HepG2 (cell line): ENCODE results near the gene GRK4. TPM values are rescaled to one million over a fixed set of nuclear protein-coding genes. Genes with fewer than 3 reads are reported as not detected.

ENCODE experiments used
- AKAP8 ChIP-seq: sonication (generic); formaldehyde crosslinking; IDR thresholded peaks from 2 replicates; pipeline ENCODE4 v1.5.1; 2020; ENCODE audit warnings: mild to moderate bottlenecking, missing genetic modification reagents
- ATF7 ChIP-seq, 2 experiments: fragments of 450-650 bp in 1 of 2; sonication (generic) in 1 of 2; formaldehyde crosslinking in 1 of 2; IDR thresholded peaks; 2 replicates each; pipeline versions ENCODE4 v1.4.0 to v1.6.1; 2016 to 2020; ENCODE audit warnings: antibody characterized with exemption in 1 of 2, mild to moderate bottlenecking in 1 of 2, missing genetic modification reagents in 1 of 2
- CEBPZ ChIP-seq: IDR thresholded peaks from 2 replicates; pipeline ENCODE4 v1.6.1; 2012; ENCODE audit warnings: low read length, improper control_type of control experiment
- FOXA1 ChIP-seq, 2 experiments: fragments of 450-650 bp in 1 of 2; sonication (generic) in 1 of 2; formaldehyde crosslinking in 1 of 2; IDR thresholded peaks; 2 replicates each; pipeline versions ENCODE4 v1.4.0 to v1.6.1; 2016 to 2020; ENCODE audit warnings: missing genetic modification reagents in 1 of 2
- FOXC1 ChIP-seq: sonication (generic); formaldehyde crosslinking; IDR thresholded peaks from 2 replicates; pipeline ENCODE4 v1.8.0; 2022; ENCODE audit warnings: mild to moderate bottlenecking, missing genetic modification reagents, borderline replicate concordance
- HNF4A ChIP-seq: sonication (generic); formaldehyde crosslinking; IDR thresholded peaks from 2 replicates; pipeline ENCODE4 v1.4.0; 2020; ENCODE audit warnings: missing genetic modification reagents
- IRF9 ChIP-seq: sonication (generic); formaldehyde crosslinking; IDR thresholded peaks from 2 replicates; pipeline ENCODE4 v1.8.0; 2022; ENCODE audit warnings: missing genetic modification reagents, mild to moderate bottlenecking, borderline replicate concordance
- MZF1 ChIP-seq: sonication (generic); formaldehyde crosslinking; IDR thresholded peaks from 2 replicates; pipeline ENCODE4 v1.8.1; 2023; ENCODE audit warnings: mild to moderate bottlenecking, missing genetic modification reagents, borderline replicate concordance
- NCOA1 ChIP-seq: sonication (generic); formaldehyde crosslinking; IDR thresholded peaks from 2 replicates; pipeline ENCODE4 v1.9.0; 2021; ENCODE audit warnings: missing genetic modification reagents
- NR1H2 ChIP-seq: sonication (generic); formaldehyde crosslinking; IDR thresholded peaks from 2 replicates; pipeline ENCODE4 v1.8.1; 2022; ENCODE audit warnings: low read depth, missing genetic modification reagents, borderline replicate concordance
- RAD21 ChIP-seq: fragments of 450-650 bp; formaldehyde crosslinking; IDR thresholded peaks from 2 replicates; pipeline ENCODE4 v1.5.0; 2020; ENCODE audit warnings: mild to moderate bottlenecking
- SALL1 ChIP-seq: sonication (generic); formaldehyde crosslinking; IDR thresholded peaks from 2 replicates; pipeline ENCODE4 v1.8.0; 2022; ENCODE audit warnings: mild to moderate bottlenecking, missing genetic modification reagents
- SIN3B ChIP-seq: fragments of 150-350 bp; IDR thresholded peaks from 2 replicates; pipeline ENCODE4 v1.6.1; 2014; ENCODE audit warnings: low read length
- TBP ChIP-seq: sonication (generic); formaldehyde crosslinking; IDR thresholded peaks from 2 replicates; pipeline ENCODE4 v1.5.0; 2020; ENCODE audit warnings: missing genetic modification reagents
- TERF1 ChIP-seq: sonication (generic); formaldehyde crosslinking; IDR thresholded peaks from 2 replicates; pipeline ENCODE4 v1.8.0; 2022; ENCODE audit warnings: mild to moderate bottlenecking, missing genetic modification reagents, moderate library complexity
- THAP11 ChIP-seq: IDR thresholded peaks from 2 replicates; pipeline ENCODE4 v1.6.1; 2016; ENCODE audit warnings: missing biosample characterization, missing genetic modification reagents
- ZFAT ChIP-seq: sonication (generic); formaldehyde crosslinking; conservative IDR thresholded peaks from 2 replicates; pipeline ENCODE4 v1.8.1; 2023; ENCODE audit warnings: missing genetic modification reagents, inconsistent platforms
- ZNF335 ChIP-seq: sonication (generic); formaldehyde crosslinking; IDR thresholded peaks from 2 replicates; pipeline ENCODE4 v1.4.0; 2020; ENCODE audit warnings: missing genetic modification reagents
- ZNF383 ChIP-seq: sonication (generic); formaldehyde crosslinking; IDR thresholded peaks from 2 replicates; pipeline ENCODE4 v1.4.0; 2020; ENCODE audit warnings: missing genetic modification reagents, mild to moderate bottlenecking, borderline replicate concordance
- ZSCAN21 ChIP-seq: sonication (generic); formaldehyde crosslinking; IDR thresholded peaks from 2 replicates; pipeline ENCODE4 v1.8.0; 2022; ENCODE audit warnings: mild to moderate bottlenecking, missing genetic modification reagents, moderate library complexity, borderline replicate concordance
- ZXDC ChIP-seq: sonication (generic); formaldehyde crosslinking; IDR thresholded peaks from 2 replicates; pipeline ENCODE4 v1.5.0; 2020; ENCODE audit warnings: mild to moderate bottlenecking, missing genetic modification reagents
- polyA plus RNA-seq, 8 experiments: library from polyadenylated mRNA; depleted of rRNA in 3 of 8; stranded (reverse) in 7 of 8; unstranded in 1 of 8; fragments of >200 nt; fragmentation: Illumina TruSeq in 4 of 8; extraction: Trizol in 4 of 8; gene quantifications; 2 replicates each; pipeline versions ENCODE4 v1.2.1 to v1.2.3, GENCODE V29; 2011 to 2016; ENCODE audit warnings: low read depth in 4 of 8, missing spikeins in 1 of 8, mixed read lengths in 1 of 8; ENCODE audit not compliant: insufficient read depth in 1 of 8
- total RNA-seq, 5 experiments: library from RNA; depleted of rRNA; stranded (reverse); fragments of >200 nt; fragmentation: Illumina TruSeq; extraction: Trizol; gene quantifications; 2 replicates each; pipeline ENCODE4 v1.2.3, GENCODE V29; 2016; ENCODE audit warnings: low read depth in 1 of 5

The GRK4 gene
- total and polyA plus RNA-seq, 2 of the 13 experiments (the other 11 are each of a cell fraction or from before 2014, with no cell fraction given): 1.8 to 2.0 TPM

GRCh38 chr4:2937146-2937857, 26.1 kb upstream of the GRK4 start (continued):
- TF ChIP-seq ZSCAN21 (CRISPR knock-in tag): peak; percentile 59; the same call in 1 of the 2 replicates
- peak; percentile 92 for TF ChIP-seq AKAP8 (CRISPR knock-in tag)
- TF ChIP-seq HNF4A (CRISPR knock-in tag): peak; percentile 52; the same call in 1 of the 2 replicates
- TF ChIP-seq FOXC1 (CRISPR knock-in tag): no peak
- TF ChIP-seq ZXDC (CRISPR knock-in tag): peak; percentile 33; the same call in 1 of the 2 replicates
- no peak for TF ChIP-seq FOXA1 (IDR thresholded peaks at IDR 0.05)
- peak; percentile 69 for TF ChIP-seq FOXA1 (CRISPR knock-in tag; IDR thresholded peaks at IDR 0.05)
- TF ChIP-seq ZFAT: no peak
- peak; percentile 16; the same call in 1 of the 2 replicates for TF ChIP-seq RAD21 (CRISPR knock-in tag)
- TF ChIP-seq TERF1 (CRISPR knock-in tag): no peak
- TF ChIP-seq ZNF335 (CRISPR knock-in tag): peak; percentile 99
- TF ChIP-seq THAP11 (CRISPR knock-in tag): peak; percentile 76; the same call in 1 of the 2 replicates
- 0 out of 2 replicates have a peak, but pooled peaks have one; percentile 44 for TF ChIP-seq NCOA1 (CRISPR knock-in tag)
- no peak for TF ChIP-seq CEBPZ
- TF ChIP-seq IRF9: peak; percentile 80
- no peak; the same call in 1 of the 2 replicates for TF ChIP-seq SIN3B
- TF ChIP-seq SALL1 (CRISPR knock-in tag): peak; percentile 89
- no peak for TF ChIP-seq ATF7 (IDR thresholded peaks at IDR 0.05)
- TF ChIP-seq ATF7 (CRISPR knock-in tag; IDR thresholded peaks at IDR 0.05): peak; percentile 92
- no peak for TF ChIP-seq TBP (CRISPR knock-in tag)
- TF ChIP-seq NR1H2 (CRISPR knock-in tag): peak; percentile 88
- no peak for TF ChIP-seq ZNF383 (CRISPR knock-in tag)
- TF ChIP-seq MZF1 (CRISPR knock-in tag): peak; percentile 67; the same call in 1 of the 2 replicates
